ENCODE data around the gene PDCD7. TPM values are rescaled to one million over a fixed set of nuclear protein-coding genes. Genes with fewer than 3 reads are reported as not detected.
A peak's percentile ranks its signal among the peaks of the same experiment; 100 is the strongest.

The PDCD7 gene
- total RNA-seq, 4 donors from 2014 or later, result 24.2 to 33.4 (median 25.5) TPM

DNA sequence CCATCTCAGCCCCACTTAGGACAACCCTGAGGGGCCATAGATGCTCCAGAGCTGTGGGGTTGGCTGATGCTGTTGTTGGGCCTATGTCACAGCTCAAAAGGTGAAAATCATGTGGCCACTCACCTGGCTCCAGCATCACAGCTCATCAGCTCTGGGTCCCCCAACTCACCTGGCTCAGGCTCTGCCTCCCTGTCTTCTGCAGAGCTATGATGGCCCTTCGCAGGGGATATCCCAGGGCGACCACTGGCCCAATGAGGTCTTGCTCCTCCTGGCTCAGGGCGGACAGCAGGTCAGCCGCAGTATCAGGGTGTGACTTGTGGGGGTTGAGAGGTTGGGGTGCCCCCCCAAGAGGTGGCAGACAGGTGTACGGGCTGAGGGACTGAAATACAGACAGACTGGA is 34.3 kb downstream of the PDCD7 start:
- 75% methylated on average over 1 of the region's 5 CpGs for WGBS
- Histone ChIP-seq H3K36me3 (peaks cover 9 to 62% (median 47%) of the 10 kb centered on the region in 4 donors), H3K27me3 (no peaks in the 10 kb centered on the region), H3K9me3 (no peaks in the 10 kb centered on the region), H3K27ac (replicated peaks in 1 of 4) (no peak overlapping the region), H3K4me3 (no peak overlapping the region), H3K4me1 (peaks cover 7 to 48% (median 48%) of the 10 kb centered on the region in 4 donors)
- DNase-seq (ENCODE audit: extremely low spot score), result no peak
- TF ChIP-seq POLR2AphosphoS5 (IDR thresholded peaks at IDR 0.05), result no peak
- TF ChIP-seq POLR2A (IDR thresholded peaks at IDR 0.05; ENCODE audit: low read depth), result no peak
- no peak for TF ChIP-seq EP300 (IDR thresholded peaks at IDR 0.05)
- TF ChIP-seq, protein P1, sequence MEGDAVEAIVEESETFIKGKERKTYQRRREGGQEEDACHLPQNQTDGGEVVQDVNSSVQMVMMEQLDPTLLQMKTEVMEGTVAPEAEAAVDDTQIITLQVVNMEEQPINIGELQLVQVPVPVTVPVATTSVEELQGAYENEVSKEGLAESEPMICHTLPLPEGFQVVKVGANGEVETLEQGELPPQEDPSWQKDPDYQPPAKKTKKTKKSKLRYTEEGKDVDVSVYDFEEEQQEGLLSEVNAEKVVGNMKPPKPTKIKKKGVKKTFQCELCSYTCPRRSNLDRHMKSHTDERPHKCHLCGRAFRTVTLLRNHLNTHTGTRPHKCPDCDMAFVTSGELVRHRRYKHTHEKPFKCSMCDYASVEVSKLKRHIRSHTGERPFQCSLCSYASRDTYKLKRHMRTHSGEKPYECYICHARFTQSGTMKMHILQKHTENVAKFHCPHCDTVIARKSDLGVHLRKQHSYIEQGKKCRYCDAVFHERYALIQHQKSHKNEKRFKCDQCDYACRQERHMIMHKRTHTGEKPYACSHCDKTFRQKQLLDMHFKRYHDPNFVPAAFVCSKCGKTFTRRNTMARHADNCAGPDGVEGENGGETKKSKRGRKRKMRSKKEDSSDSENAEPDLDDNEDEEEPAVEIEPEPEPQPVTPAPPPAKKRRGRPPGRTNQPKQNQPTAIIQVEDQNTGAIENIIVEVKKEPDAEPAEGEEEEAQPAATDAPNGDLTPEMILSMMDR (IDR thresholded peaks at IDR 0.05), result no peak
- intact Hi-C loops (cut with DNase I), result no loop called here

DNA sequence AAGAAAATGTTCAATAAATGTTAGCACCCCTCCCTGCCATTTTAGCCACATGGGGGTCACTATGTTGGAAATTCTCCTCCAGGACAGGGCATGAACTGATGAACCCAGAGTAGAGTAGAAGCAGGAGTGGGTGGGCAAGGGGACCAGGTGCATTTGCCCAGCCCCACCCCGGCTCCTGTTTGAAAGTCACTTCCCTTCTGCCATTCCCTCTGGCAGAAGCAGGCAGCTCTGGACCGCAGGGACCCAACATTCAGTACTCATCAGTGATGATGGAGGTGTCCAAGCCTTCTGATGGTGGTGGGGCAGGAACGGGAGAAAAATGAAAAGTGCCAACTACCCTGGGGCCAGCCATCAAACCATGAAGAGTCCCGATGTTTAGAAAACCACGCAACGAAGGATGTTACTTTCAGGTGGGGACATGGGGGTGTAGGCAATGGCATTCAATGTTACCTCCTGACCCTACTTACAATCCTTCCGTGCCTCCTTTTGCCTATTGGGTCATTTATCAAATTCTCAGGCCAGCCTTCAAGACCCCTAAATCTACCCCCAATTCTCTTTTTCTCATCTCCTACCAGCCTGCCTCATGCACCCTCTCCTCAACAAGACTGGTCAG is 35.9 kb downstream of the PDCD7 start:
- intact Hi-C loops (cut with DNase I), result no loop called here
- no peak overlapping the region for H3K4me3 ChIP-seq
- TF ChIP-seq, protein P1 (IDR thresholded peaks at IDR 0.05), result no peak
- TF ChIP-seq POLR2AphosphoS5 (IDR thresholded peaks at IDR 0.05) (no peak), EP300 (IDR thresholded peaks at IDR 0.05) (no peak), POLR2A (IDR thresholded peaks at IDR 0.05; ENCODE audit: low read depth) (no peak)
- DNase-seq (ENCODE audit: extremely low spot score), result no peak
- no peaks in the 10 kb centered on the region for H3K27me3 ChIP-seq
- H3K4me1 ChIP-seq, result peaks cover 9 to 64% (median 63%) of the 10 kb centered on the region in 4 donors
- H3K27ac ChIP-seq (replicated peaks in 1 of 4), result peak overlapping the region in 2 of 4 donors; percentile 91 to 95
- peaks cover 9 to 57% (median 43%) of the 10 kb centered on the region in 4 donors for H3K36me3 ChIP-seq
- 95% methylated on average over 7 of the region's 7 CpGs for WGBS
- no peaks in the 10 kb centered on the region for H3K9me3 ChIP-seq

DNA sequence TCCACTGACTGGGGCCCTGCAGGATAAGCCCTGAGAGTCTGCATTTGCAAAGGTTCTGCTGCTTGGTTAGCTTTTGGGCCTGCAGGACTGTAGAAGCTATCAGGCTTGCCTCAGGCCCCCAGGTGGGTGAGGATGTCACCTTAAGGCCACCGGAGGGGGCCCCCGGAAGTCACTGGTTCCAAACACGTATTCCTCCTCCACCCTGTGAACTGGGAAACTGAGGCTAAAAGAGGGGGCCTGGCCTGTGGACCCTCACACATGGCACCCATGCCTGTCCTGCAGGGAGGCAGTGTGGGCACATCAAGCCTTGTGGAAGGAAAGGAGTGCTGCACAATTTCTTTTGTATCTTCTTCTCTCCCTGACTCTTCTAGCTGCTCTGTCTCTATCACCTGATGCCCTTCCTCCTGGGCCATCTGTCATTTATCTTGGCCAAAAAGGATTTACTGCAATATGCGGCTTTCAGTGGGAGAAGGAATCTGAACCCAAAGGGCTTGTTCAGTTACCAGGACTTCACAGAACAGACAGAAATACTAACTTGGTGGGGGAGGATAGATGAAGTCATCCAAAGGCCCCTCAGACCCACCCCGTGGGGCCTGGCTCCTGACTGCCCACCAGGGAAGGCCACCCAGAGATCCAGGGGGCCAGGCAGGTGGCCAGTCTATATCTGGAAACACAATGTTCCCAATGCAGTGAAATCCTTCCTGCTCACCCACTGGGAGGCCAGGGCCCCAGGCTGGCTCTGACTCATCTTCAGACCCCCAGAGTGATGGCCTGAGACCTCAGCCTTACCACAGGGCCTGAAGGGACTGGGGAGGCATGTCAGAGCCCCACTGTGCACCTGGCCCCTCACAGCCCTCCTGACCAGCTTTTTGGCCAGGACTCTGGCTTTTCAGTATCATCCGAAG is 36.9 kb downstream of the PDCD7 start:
- Histone ChIP-seq H3K4me1 (peaks cover 14 to 72% (median 69%) of the 10 kb centered on the region in 4 donors), H3K27ac (replicated peaks in 1 of 4) (peak overlapping the region; percentile 34 to 96 (median 93)), H3K9me3 (no peaks in the 10 kb centered on the region), H3K27me3 (no peaks in the 10 kb centered on the region), H3K4me3 (no peak overlapping the region), H3K36me3 (peaks cover 9 to 49% (median 34%) of the 10 kb centered on the region in 4 donors)
- 87% methylated on average over 6 of the region's 6 CpGs for WGBS
- intact Hi-C loops (cut with DNase I), result no loop called here
- TF ChIP-seq POLR2A (IDR thresholded peaks at IDR 0.05; ENCODE audit: low read depth) (no peak), EP300 (IDR thresholded peaks at IDR 0.05) (no peak), POLR2AphosphoS5 (IDR thresholded peaks at IDR 0.05) (no peak)
- TF ChIP-seq, protein P1 (IDR thresholded peaks at IDR 0.05), result no peak
- DNase-seq (ENCODE audit: extremely low spot score), result no peak

DNA sequence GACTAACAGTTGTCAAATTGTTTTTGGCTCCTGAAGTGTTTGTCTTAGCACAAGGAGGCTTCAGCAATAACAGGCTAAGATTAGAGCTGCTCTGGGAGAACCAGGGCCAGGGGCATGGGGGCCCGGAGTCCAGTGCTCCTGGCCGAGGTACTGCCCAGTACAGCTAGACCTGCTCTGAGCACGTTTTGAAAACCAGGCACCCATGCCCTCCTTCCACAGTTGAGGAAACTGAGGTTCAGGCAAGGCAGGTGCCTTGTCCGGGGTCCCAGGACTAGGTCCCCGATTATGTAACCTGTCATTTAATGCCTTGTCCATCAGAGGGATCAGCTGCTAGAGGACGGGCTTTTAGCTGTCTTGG is 37.9 kb downstream of the PDCD7 start:
- no peaks in the 10 kb centered on the region for H3K9me3 ChIP-seq
- peak overlapping the region; percentile 79 to 96 (median 93) for H3K27ac ChIP-seq (replicated peaks in 1 of 4)
- intact Hi-C loops (cut with DNase I), result no loop called here
- no peak overlapping the region for H3K4me3 ChIP-seq
- no peak for DNase-seq (ENCODE audit: extremely low spot score)
- H3K36me3 ChIP-seq, result peaks cover 9 to 43% (median 31%) of the 10 kb centered on the region in 4 donors
- TF ChIP-seq POLR2AphosphoS5 (IDR thresholded peaks at IDR 0.05) (no peak), POLR2A (IDR thresholded peaks at IDR 0.05; ENCODE audit: low read depth) (no peak), EP300 (IDR thresholded peaks at IDR 0.05) (no peak)
- TF ChIP-seq, protein P1 (IDR thresholded peaks at IDR 0.05), result no peak
- H3K4me1 ChIP-seq, result peaks cover 19 to 72% (median 69%) of the 10 kb centered on the region in 4 donors
- 69% methylated on average over 6 of the region's 6 CpGs for WGBS
- no peaks in the 10 kb centered on the region for H3K27me3 ChIP-seq
